ENCODE data around the gene EPPIN. TPM values are rescaled to one million over a fixed set of nuclear protein-coding genes. Genes with fewer than 3 reads are reported as not detected.

EPPIN gene
- total RNA-seq, 1 experiment from 2014 or later = 0.26 TPM

Other genes with a start within 250 kb of the EPPIN start
- 0.78 to 0.85 TPM (median 0.80 TPM) in 3 replicates for gene RBPJL, start 240.6 kb downstream of the EPPIN start, total RNA-seq (2021)
- 1.9 to 2.5 TPM (median 2.2 TPM) in 3 replicates for gene MATN4, start 239.1 kb downstream of the EPPIN start, total RNA-seq (2021)
- gene SDC4, start 199.0 kb downstream of the EPPIN start, total RNA-seq (2021) = 64.0 to 69.6 TPM (median 69.5 TPM) in 3 replicates
- gene SYS1, start 184.2 kb downstream of the EPPIN start, total RNA-seq (2021) = 15.4 to 20.1 TPM (median 16.4 TPM) in 3 replicates
- gene TP53TG5, start 169.1 kb downstream of the EPPIN start, total RNA-seq (2021) = 0.37 to 0.85 TPM in 2 of 3 replicates, not detected in the other
- 58.7 to 65.8 TPM (median 61.1 TPM) in 3 replicates for gene DBNDD2, start 139.1 kb downstream of the EPPIN start, total RNA-seq (2021)
- 63.7 to 67.7 TPM (median 67.7 TPM) in 3 replicates for gene PIGT, start 131.3 kb downstream of the EPPIN start, total RNA-seq (2021)
- 76.4 to 114 TPM (median 99.4 TPM) in 3 replicates for gene WFDC2, start 77.6 kb downstream of the EPPIN start, total RNA-seq (2021)
- gene SPINT3, start 31.8 kb downstream of the EPPIN start, total RNA-seq (2021) = not detected in 3 replicates
- gene WFDC6, start 7.9 kb downstream of the EPPIN start, total RNA-seq (2021) = not detected in 3 replicates
- gene WFDC8, start 31.9 kb upstream of the EPPIN start, total RNA-seq (2021) = not detected in 3 replicates
- 0.37 TPM in 1 of 3 replicates, not detected in the others for gene WFDC10A, start 82.3 kb upstream of the EPPIN start, total RNA-seq (2021)
- not detected in 3 replicates for gene WFDC9, start 83.9 kb upstream of the EPPIN start, total RNA-seq (2021)
- gene WFDC11, start 122.8 kb upstream of the EPPIN start, total RNA-seq (2021) = not detected in 3 replicates
- gene WFDC13, start 154.6 kb upstream of the EPPIN start, total RNA-seq (2021) = not detected in 3 replicates
- gene WFDC10B, start 157.6 kb upstream of the EPPIN start, total RNA-seq (2021) = 0.42 to 0.62 TPM (median 0.53 TPM) in 3 replicates
- not detected in 3 replicates for gene SPINT4, start 174.9 kb upstream of the EPPIN start, total RNA-seq (2021)
- gene WFDC3, start 244.5 kb upstream of the EPPIN start, total RNA-seq (2021) = not detected in 3 replicates
- 34.2 to 35.7 TPM (median 35.1 TPM) in 3 replicates for gene DNTTIP1, start 244.6 kb upstream of the EPPIN start, total RNA-seq (2021)